Colonic mucosa (tissue), 4 donors: Measurements from ENCODE around the gene KRT1. TPM values are rescaled to one million over a fixed set of nuclear protein-coding genes. Genes with fewer than 3 reads are reported as not detected.
"Not testable (repeated sequence)": the region's sequence is repeated elsewhere in the genome, so short reads cannot be mapped to it uniquely, and the experiment has no call there.

Experiments used
- DNase-seq: peaks from one replicate; pipeline ENCODE4 v3.0.0-alpha.2; 2020
- H3K27ac ChIP-seq: fragments of 200-600 bp; one replicate; pipeline ENCODE4 v1.8.0; 2021
- H3K27me3 ChIP-seq: fragments of 200-600 bp; one replicate; pipeline ENCODE4 v1.8.0; 2021
- H3K36me3 ChIP-seq: fragments of 200-600 bp; one replicate; pipeline ENCODE4 v1.8.0; 2021
- H3K4me1 ChIP-seq: fragments of 200-600 bp; one replicate; pipeline ENCODE4 v1.8.0; 2021; ENCODE audit warnings: mild to moderate bottlenecking
- H3K4me3 ChIP-seq: fragments of 200-600 bp; one replicate; pipeline ENCODE4 v1.8.0; 2021
- H3K9ac ChIP-seq, 2 donors: one replicate each; pipeline ENCODE4 v1.7.0; 2013; ENCODE audit warnings: control low read depth in 2 of 2, low read depth in 2 of 2, low read length in 2 of 2
- H3K9me3 ChIP-seq: fragments of 200-600 bp; one replicate; pipeline ENCODE4 v1.8.0; 2021
- CTCF ChIP-seq: fragments of 200-600 bp; IDR thresholded peaks from one replicate; pipeline ENCODE4 v1.8.0; 2022; ENCODE audit warnings: antibody characterized with exemption, mild to moderate bottlenecking
- intact Hi-C: fragments of 100-400 bp; cut with DNase I; formaldehyde crosslinking; loops from one replicate; pipeline ENCODE4 v1.14.1; 2022
- total RNA-seq, 2 donors: library from RNA; stranded (reverse); fragmentation: NEBNext Ultra II Directional in 1 of 2; extraction: Animal tissue kit (Norgen Biotek cat#: 25700) in 1 of 2; gene quantifications; one replicate each; pipeline ENCODE4 v1.2.1, GENCODE V29; 2021
- donor health status: healthy.
- donor health status: DM: no; HTN: no; CAD: no.
- donor health status: DM: no; HTN: no; CAD: no.

KRT1 gene
- total RNA-seq, 2 donors from 2014 or later: 1.2 TPM; not detected in 1

DNA sequence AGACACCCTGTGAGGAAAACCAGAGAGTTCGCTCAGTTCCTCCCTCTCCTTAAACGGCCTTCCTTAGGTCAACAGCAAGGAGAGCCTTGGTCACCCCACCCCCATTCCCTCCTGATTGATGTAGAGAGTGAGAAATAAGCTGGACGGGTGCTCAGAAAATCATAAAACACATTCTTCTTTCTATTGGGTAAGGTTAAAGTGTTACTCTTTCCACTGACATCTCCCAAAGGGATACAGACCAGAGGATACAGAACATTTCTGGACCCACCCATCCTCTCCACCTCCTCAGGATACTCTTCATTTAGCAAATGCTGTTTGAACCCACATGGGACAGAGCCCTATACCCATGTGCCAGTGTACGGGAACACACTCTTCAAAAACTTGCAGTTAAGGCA, 34.7 kb upstream of the KRT1 start:
- H3K4me3 ChIP-seq: no peak overlapping the region
- intact Hi-C loops: no loop called here
- H3K36me3 ChIP-seq: no peaks in the 10 kb centered on the region
- H3K9me3 ChIP-seq: no peaks in the 10 kb centered on the region
- peaks cover 32% of the 10 kb centered on the region for H3K27me3 ChIP-seq
- no peak overlapping the region for H3K9ac ChIP-seq
- H3K27ac ChIP-seq: no peak overlapping the region
- no peaks in the 10 kb centered on the region for H3K4me1 ChIP-seq
- no peak for DNase-seq
- no peak for TF ChIP-seq CTCF

- no peak overlapping the region for H3K4me3 ChIP-seq
- no peak for DNase-seq
- TF ChIP-seq CTCF: no peak
- no peak overlapping the region for H3K27ac ChIP-seq
- H3K9ac ChIP-seq: no peak overlapping the region
- no peaks in the 10 kb centered on the region for H3K4me1 ChIP-seq
- intact Hi-C loops: no loop called here
- H3K9me3 ChIP-seq: no peaks in the 10 kb centered on the region
- peaks cover 32% of the 10 kb centered on the region for H3K27me3 ChIP-seq
- no peaks in the 10 kb centered on the region for H3K36me3 ChIP-seq
These were observed 34.0 kb upstream of the KRT1 start for GRCh38 chr12:52713960-52714886.

GRCh38 chr12:52712122-52712521, 31.9 kb upstream of the KRT1 start:
- H3K4me1 ChIP-seq, H3K9ac ChIP-seq, H3K36me3 ChIP-seq, H3K9me3 ChIP-seq, intact Hi-C loops, H3K4me3 ChIP-seq, H3K27ac ChIP-seq, DNase-seq: not testable (repeated sequence)
- peaks cover 32% of the 10 kb centered on the region for H3K27me3 ChIP-seq

- Histone ChIP-seq H3K36me3 (no peaks in the 10 kb centered on the region), H3K27ac (no peak overlapping the region), H3K9ac (no peak overlapping the region), H3K4me3 (no peak overlapping the region), H3K27me3 (peaks cover 28% of the 10 kb centered on the region), H3K4me1 (no peaks in the 10 kb centered on the region), H3K9me3 (no peaks in the 10 kb centered on the region)
- intact Hi-C loops: no loop called here
- no peak for DNase-seq
- no peak for TF ChIP-seq CTCF
These were observed 30.5 kb upstream of the KRT1 start for GRCh38 chr12:52710730-52711129.

- TF ChIP-seq CTCF: no peak
- DNase-seq: no peak
- Histone ChIP-seq H3K9me3 (no peaks in the 10 kb centered on the region), H3K27ac (no peak overlapping the region), H3K4me3 (no peak overlapping the region), H3K9ac (no peak overlapping the region), H3K4me1 (no peaks in the 10 kb centered on the region), H3K36me3 (no peaks in the 10 kb centered on the region), H3K27me3 (peaks cover under 1% of the 10 kb centered on the region)
- intact Hi-C loops: no loop called here
These were observed 27.8 kb upstream of the KRT1 start for GRCh38 chr12:52708010-52708409.

GRCh38 chr12:52704464-52704863, 24.3 kb upstream of the KRT1 start:
- H3K9me3 ChIP-seq: no peaks in the 10 kb centered on the region
- TF ChIP-seq CTCF: no peak
- no peak overlapping the region for H3K4me3 ChIP-seq
- intact Hi-C loops: no loop called here
- no peaks in the 10 kb centered on the region for H3K36me3 ChIP-seq
- H3K27ac ChIP-seq: no peak overlapping the region
- H3K9ac ChIP-seq: no peak overlapping the region
- no peaks in the 10 kb centered on the region for H3K27me3 ChIP-seq
- DNase-seq: no peak
- no peaks in the 10 kb centered on the region for H3K4me1 ChIP-seq
